M059J (cell line): ENCODE measurements around the gene TCEAL4. TPM values are rescaled to one million over a fixed set of nuclear protein-coding genes. Genes with fewer than 3 reads are reported as not detected.

ENCODE experiments used
- total RNA-seq: library from RNA; depleted of rRNA; stranded (reverse); fragments of >200 nt; shearing (Covaris generic); gene quantifications from 2 replicates; pipeline ENCODE4 v1.2.3, GENCODE V29; 2014; rRNA removed

TCEAL4 gene
- total RNA-seq, 1 experiment from 2014 or later: 96.7 TPM

Other genes with a start within 250 kb of the TCEAL4 start
- gene TCEAL9, start 229.0 kb upstream of the TCEAL4 start, total RNA-seq: 261 TPM in 2 replicates
- 437 and 579 TPM in 2 replicates for gene BEX3, start 209.0 kb upstream of the TCEAL4 start, total RNA-seq
- gene RAB40A, start 66.0 kb upstream of the TCEAL4 start, total RNA-seq: 0.07 TPM in 1 of 2 replicates, not detected in the other
- 60.1 and 77.7 TPM in 2 replicates for gene TCEAL3, start 22.4 kb downstream of the TCEAL4 start, total RNA-seq
- gene TCEAL1, start 43.5 kb downstream of the TCEAL4 start, total RNA-seq: 53.5 and 88.1 TPM in 2 replicates
- gene MORF4L2, start 101.2 kb downstream of the TCEAL4 start, total RNA-seq: 936 and 1,313 TPM in 2 replicates
- not detected in 2 replicates for gene TMEM31, start 125.4 kb downstream of the TCEAL4 start, total RNA-seq
- not detected in 2 replicates for gene PLP1, start 191.3 kb downstream of the TCEAL4 start, total RNA-seq
- 3.2 and 5.5 TPM in 2 replicates for gene RAB9B, start 246.7 kb downstream of the TCEAL4 start, total RNA-seq